Neural progenitor cell (in vitro differentiated cells): ENCODE measurements around the gene GLMP.

Experiments used
- CTCF ChIP-seq: fragments of 200-600 bp; sonication (generic); IDR thresholded peaks from 2 replicates; pipeline ENCODE4 v1.5.1; 2017; ENCODE audit warnings: antibody characterized with exemption, mild to moderate bottlenecking
- EZH2 ChIP-seq: fragments of 200-600 bp; sonication (generic); IDR thresholded peaks from 2 replicates; pipeline ENCODE4 v1.6.1; 2017; ENCODE audit warnings: antibody characterized with exemption, mild to moderate bottlenecking, moderate library complexity
- EZH2phosphoT487 ChIP-seq: fragments of 200-600 bp; sonication (generic); IDR thresholded peaks from 2 replicates; pipeline ENCODE4 v1.6.1; 2017; ENCODE audit warnings: antibody characterized with exemption

GRCh38 chr1:156281693-156282478 lies 13.6 kb downstream of the GLMP start:
- TF ChIP-seq CTCF (no peak), EZH2 (no peak), EZH2phosphoT487 (no peak)
